SK-N-SH (cell line): ENCODE results near the gene TIMM21. TPM values are rescaled to one million over a fixed set of nuclear protein-coding genes. Genes with fewer than 3 reads are reported as not detected.

Experiments used
- CTCF ChIA-PET: fragments of 300-600, 350-600 bp; formaldehyde crosslinking; extraction: SDS; loops from one replicate; lab custom pipeline; 2021; lab: Yijun Ruan, JAX
- POLR2A ChIA-PET: fragments of 350-600 bp; sonication (Branson Sonifier 250); formaldehyde crosslinking; extraction: SDS; loops from one replicate; lab custom pipeline; 2020; ENCODE audit warnings: antibody characterized with exemption, inconsistent platforms; lab: Yijun Ruan, JAX
- DNase-seq: peaks from one replicate; pipeline ENCODE4 v3.0.0; 2012
- H2AFZ ChIP-seq: fragments of 200-600 bp; sonication (generic); 2 replicates; pipeline ENCODE4 v1.8.1; 2016; ENCODE audit warnings: antibody characterized with exemption, mild to moderate bottlenecking, low read depth
- H3F3A ChIP-seq: fragments of 200-600 bp; sonication (generic); replicated peaks from 2 replicates; pipeline ENCODE3; 2016; ENCODE audit warnings: antibody characterized with exemption, mild to moderate bottlenecking; ENCODE audit not compliant: insufficient read depth
- H3K27ac ChIP-seq, 2 experiments: fragments of 200-500 bp in 1 of 2; fragments of 200-600 bp in 1 of 2; sonication (Bioruptor generic) in 1 of 2; sonication (generic), shearing (Covaris generic) in 1 of 2; 2 replicates each; pipeline versions ENCODE4 v1.5.1 to v1.6.1; 2014 to 2016; ENCODE audit warnings: low read depth in 2 of 2, inconsistent platforms in 1 of 2, low read length in 1 of 2, mild to moderate bottlenecking in 1 of 2, mixed read lengths in 1 of 2
- H3K27me3 ChIP-seq: fragments of 200-600 bp; sonication (generic), shearing (Covaris generic); 2 replicates; pipeline ENCODE4 v1.6.1; 2016; ENCODE audit warnings: mixed run types; ENCODE audit not compliant: insufficient read depth
- H3K36me3 ChIP-seq, 2 experiments: fragments of 200-500 bp in 1 of 2; fragments of 200-600 bp in 1 of 2; sonication (Bioruptor generic) in 1 of 2; sonication (generic) in 1 of 2; replicated peaks in 1 of 2; 2 replicates each; pipeline versions ENCODE3 to v1.5.1; 2014 to 2016; ENCODE audit warnings: low read length in 1 of 2, mild to moderate bottlenecking in 1 of 2; ENCODE audit not compliant: insufficient read depth in 2 of 2, control insufficient read depth in 1 of 2
- H3K4me1 ChIP-seq, 2 experiments: fragments of 200-500 bp in 1 of 2; fragments of 200-600 bp in 1 of 2; sonication (Bioruptor generic) in 1 of 2; sonication (generic), shearing (Covaris generic) in 1 of 2; 2 replicates each; pipeline versions ENCODE4 v1.5.1 to v1.6.1; 2014 to 2016; ENCODE audit warnings: low read depth in 1 of 2, low read length in 1 of 2, mixed run types in 1 of 2; ENCODE audit not compliant: insufficient read depth in 2 of 2, control insufficient read depth in 1 of 2
- H3K4me2 ChIP-seq: fragments of 200-600 bp; sonication (generic), shearing (Covaris generic); 2 replicates; pipeline ENCODE4 v1.6.1; 2017; ENCODE audit warnings: mixed run types
- H3K4me3 ChIP-seq, 2 experiments: fragments of 200-500 bp in 1 of 2; fragments of 200-600 bp in 1 of 2; sonication (Bioruptor generic) in 1 of 2; sonication (generic), shearing (Covaris generic) in 1 of 2; 2 replicates each; pipeline versions ENCODE4 v1.5.1 to v1.8.1; 2014 to 2016; ENCODE audit warnings: low read depth in 2 of 2, inconsistent platforms in 1 of 2, low read length in 1 of 2, mild to moderate bottlenecking in 1 of 2, mixed read lengths in 1 of 2, moderate library complexity in 1 of 2
- H3K79me2 ChIP-seq: fragments of 200-600 bp; sonication (generic); 2 replicates; pipeline ENCODE4 v1.8.1; 2017; ENCODE audit warnings: mild to moderate bottlenecking; ENCODE audit not compliant: insufficient read depth
- H3K9ac ChIP-seq: fragments of 200-600 bp; sonication (generic); 2 replicates; pipeline ENCODE4 v1.6.1; 2017; ENCODE audit warnings: mixed run types
- H3K9me2 ChIP-seq: fragments of 200-600 bp; sonication (generic); 2 replicates; pipeline ENCODE4 v1.6.1; 2017; ENCODE audit warnings: mixed run types
- H3K9me3 ChIP-seq: fragments of 200-600 bp; sonication (generic); 2 replicates; pipeline ENCODE4 v1.6.1; 2017; ENCODE audit warnings: mixed run types, mild to moderate bottlenecking, moderate library complexity
- H4K20me1 ChIP-seq: fragments of 200-600 bp; sonication (generic); 2 replicates; pipeline ENCODE4 v1.6.1; 2017; ENCODE audit warnings: mild to moderate bottlenecking, mixed run types; ENCODE audit not compliant: insufficient read depth
- ELF1 ChIP-seq: IDR thresholded peaks from 2 replicates; pipeline ENCODE4 v1.4.0; 2012
- EZH2phosphoT487 ChIP-seq: fragments of 200-600 bp; sonication (generic); IDR thresholded peaks from 2 replicates; pipeline ENCODE4 v1.6.1; 2017; ENCODE audit warnings: low read depth, mixed run types, mild to moderate bottlenecking, antibody characterized with exemption, moderate library complexity, borderline replicate concordance
- FOSL2 ChIP-seq: IDR thresholded peaks from 2 replicates; pipeline ENCODE4 v1.4.0; 2012; ENCODE audit warnings: low read depth, mild to moderate bottlenecking, moderate library complexity, borderline replicate concordance
- FOXJ3 ChIP-seq: sonication (generic); formaldehyde crosslinking; IDR thresholded peaks from 2 replicates; pipeline ENCODE4 v1.5.1; 2020; ENCODE audit warnings: mild to moderate bottlenecking, missing genetic modification reagents
- FOXM1 ChIP-seq: IDR thresholded peaks from 2 replicates; pipeline ENCODE4 v1.4.0; 2012; ENCODE audit warnings: low read depth, mild to moderate bottlenecking
- GABPA ChIP-seq: IDR thresholded peaks from 2 replicates; pipeline ENCODE4 v1.4.0; 2012; ENCODE audit warnings: low read depth, mild to moderate bottlenecking
- GATA2 ChIP-seq: sonication (generic); formaldehyde crosslinking; IDR thresholded peaks from 2 replicates; pipeline ENCODE4 v1.5.0; 2020; ENCODE audit warnings: mild to moderate bottlenecking, missing genetic modification reagents
- IRF3 ChIP-seq: fragments of 150-350 bp; IDR thresholded peaks from 2 replicates; pipeline ENCODE4 v1.6.1; 2016; ENCODE audit warnings: mild to moderate bottlenecking, low read depth, low read length
- JUND ChIP-seq: IDR thresholded peaks from 2 replicates; pipeline ENCODE4 v1.4.0; 2012
- MEF2A ChIP-seq: IDR thresholded peaks from 2 replicates; pipeline ENCODE4 v1.4.0; 2012; ENCODE audit warnings: low read depth, borderline replicate concordance
- POLR2AphosphoS5 ChIP-seq: IDR thresholded peaks from 2 replicates; pipeline ENCODE4 v1.6.1; 2012; ENCODE audit warnings: low read depth, low read length
- RAD21 ChIP-seq: IDR thresholded peaks from 2 replicates; pipeline ENCODE4 v1.6.1; 2012; ENCODE audit warnings: mild to moderate bottlenecking, low read length
- RCOR1 ChIP-seq: fragments of 150-350 bp; IDR thresholded peaks from 2 replicates; pipeline ENCODE4 v1.6.1; 2017; ENCODE audit warnings: antibody characterized with exemption, low read length
- REST ChIP-seq: IDR thresholded peaks from 2 replicates; pipeline ENCODE4 v1.6.1; 2012; ENCODE audit warnings: mild to moderate bottlenecking, low read depth, low read length, moderate library complexity
- RFX5 ChIP-seq: IDR thresholded peaks from 2 replicates; pipeline ENCODE4 v1.6.1; 2012; ENCODE audit warnings: mild to moderate bottlenecking, improper control_type of control experiment, low read length
- SIN3A ChIP-seq: IDR thresholded peaks from 2 replicates; pipeline ENCODE4 v1.6.1; 2012; ENCODE audit warnings: low read depth, mild to moderate bottlenecking, low read length, moderate library complexity, borderline replicate concordance
- USF2 ChIP-seq: fragments of 150-350 bp; IDR thresholded peaks from 2 replicates; pipeline ENCODE4 v1.6.1; 2017; ENCODE audit warnings: antibody characterized with exemption, low read length, low read depth, borderline replicate concordance
- YY1 ChIP-seq: IDR thresholded peaks from 2 replicates; pipeline ENCODE4 v1.4.0; 2012; ENCODE audit warnings: low read depth, mild to moderate bottlenecking
- ZBTB33 ChIP-seq: IDR thresholded peaks from 2 replicates; pipeline ENCODE4 v1.4.0; 2012; ENCODE audit warnings: low read depth, borderline replicate concordance
- WGBS: methylation state at CpG from one replicate; pipeline ENCODE4 v1.1.6; 2017; ENCODE audit warnings: low lambda C conversion rate; 5-methylcytosine and 5-hydroxymethylcytosine counted together
- polyA plus RNA-seq, 3 experiments: library from polyadenylated mRNA; depleted of rRNA; stranded (reverse); fragments of >200 nt; gene quantifications; 2 replicates each; pipeline ENCODE4 v1.2.3, GENCODE V29; 2012

TIMM21 gene
- polyA plus RNA-seq, 1 of the 3 experiments (the other 2 are of a cell fraction): 27.6 TPM

GRCh38 chr18:74178884-74179283, 30.6 kb downstream of the TIMM21 start:
- ChIA-PET POLR2A (no interaction called here), CTCF (interaction anchor here (1.0 to 2.6 kb wide), 2 partner anchors 163 kb away, joined by 7 to 11 read pairs; no protein-coding TSS in a partner anchor)
- Histone ChIP-seq H3K27me3 (peaks cover 91% of the 10 kb centered on the region), H3K9ac (no peak overlapping the region), H3K9me3 (no peaks in the 10 kb centered on the region), H3K4me2 (no peak overlapping the region), H2AFZ (no peak overlapping the region), H4K20me1 (no peaks in the 10 kb centered on the region), H3K4me1 (no peaks in the 10 kb centered on the region; a peak in 1 of 4 replicates), H3K79me2 (no peaks in the 10 kb centered on the region), H3F3A (no peaks in the 10 kb centered on the region), H3K9me2 (no peaks in the 10 kb centered on the region), H3K4me3 (no peak overlapping the region), H3K36me3 (no peaks in the 10 kb centered on the region), H3K27ac (no peak overlapping the region)
- 22% methylated on average over 1 of the region's 1 CpG for WGBS
- no peak for DNase-seq
- no peak for TF ChIP-seq JUND
- no peak for TF ChIP-seq SIN3A
- TF ChIP-seq FOXM1: no peak
- TF ChIP-seq RFX5: no peak
- TF ChIP-seq IRF3: no peak
- TF ChIP-seq FOSL2: no peak
- TF ChIP-seq USF2: no peak
- no peak for TF ChIP-seq RCOR1

- Histone ChIP-seq H2AFZ (no peak overlapping the region), H3K36me3 (no peaks in the 10 kb centered on the region), H3K9me2 (no peaks in the 10 kb centered on the region), H3K4me1 (no peaks in the 10 kb centered on the region; a peak in 1 of 4 replicates), H3K27ac (no peak overlapping the region), H3K4me2 (no peak overlapping the region), H4K20me1 (no peaks in the 10 kb centered on the region), H3K79me2 (no peaks in the 10 kb centered on the region), H3F3A (no peaks in the 10 kb centered on the region), H3K9me3 (no peaks in the 10 kb centered on the region), H3K9ac (no peak overlapping the region), H3K4me3 (no peak overlapping the region), H3K27me3 (peaks cover 87% of the 10 kb centered on the region)
- ChIA-PET CTCF (interaction anchor here (1.0 kb wide), 1 partner anchor 163 kb away, joined by 7 read pairs; no protein-coding TSS in a partner anchor), POLR2A (no interaction called here)
- DNase-seq: no peak
- whole genome bisulfite sequencing: 29% methylated on average over 10 of the region's 10 CpGs
- TF ChIP-seq JUND (no peak), ELF1 (no peak), RAD21 (no peak), SIN3A (no peak), IRF3 (no peak), MEF2A (no peak), FOXJ3 (CRISPR knock-in tag) (no peak), EZH2phosphoT487 (no peak), ZBTB33 (no peak), YY1 (no peak), POLR2AphosphoS5 (no peak), GATA2 (no peak), REST (no peak), GABPA (no peak)
Observed at GRCh38 chr18:74179623-74180199, 31.4 kb downstream of the TIMM21 start.
